ENCODE measurements around the gene UBASH3B. TPM values are rescaled to one million over a fixed set of nuclear protein-coding genes. Genes with fewer than 3 reads are reported as not detected.
A peak's percentile ranks its signal among the peaks of the same experiment; 100 is the strongest.

UBASH3B gene
- total RNA-seq, 2 donors from 2014 or later: 3.4 to 3.5 TPM

- Mint-ChIP-seq H3K27me3 (no peaks in the 10 kb centered on the region), H3K4me3 (no peak overlapping the region), H3K9me3 (peaks cover 4% of the 10 kb centered on the region), H3K27ac (no peak overlapping the region), H3K4me1 (ENCODE audit: low read depth in 2 of 2) (peaks cover 14 to 34% of the 10 kb centered on the region in 2 donors), H3K36me3 (no peaks in the 10 kb centered on the region)
- ATAC-seq: no peak
- no peak for DNase-seq (ENCODE audit: low spot score)
Measured at GRCh38 chr11:122744357-122744756, 88.8 kb downstream of the UBASH3B start.

- Mint-ChIP-seq H3K4me3 (no peak overlapping the region), H3K27ac (peak overlapping the region in 1 of 2 donors; percentile 92), H3K36me3 (no peaks in the 10 kb centered on the region), H3K9me3 (peaks cover 4% of the 10 kb centered on the region), H3K4me1 (ENCODE audit: low read depth in 2 of 2) (peaks cover 16 to 36% of the 10 kb centered on the region in 2 donors), H3K27me3 (no peaks in the 10 kb centered on the region)
- DNase-seq (ENCODE audit: low spot score) (no peak), ATAC-seq (no peak)
Measured at GRCh38 chr11:122745111-122745510, 89.6 kb downstream of the UBASH3B start.

GRCh38 chr11:122746050-122746478 is 90.5 kb downstream of the UBASH3B start:
- H3K27me3 Mint-ChIP-seq: no peaks in the 10 kb centered on the region
- peak; percentile 89 to 92 for ATAC-seq
- peak; percentile 89 for DNase-seq (ENCODE audit: low spot score)
- peaks cover 4% of the 10 kb centered on the region for H3K9me3 Mint-ChIP-seq
- H3K4me1 Mint-ChIP-seq (ENCODE audit: low read depth in 2 of 2): peaks cover 16 to 36% of the 10 kb centered on the region in 2 donors
- peak overlapping the region in 1 of 2 donors; percentile 92 for H3K27ac Mint-ChIP-seq
- H3K4me3 Mint-ChIP-seq: peak overlapping the region; percentile 80
- no peaks in the 10 kb centered on the region for H3K36me3 Mint-ChIP-seq

- peak overlapping the region in 1 of 2 donors; percentile 92 for H3K27ac Mint-ChIP-seq
- ATAC-seq (no peak), DNase-seq (ENCODE audit: low spot score) (no peak)
- H3K4me3 Mint-ChIP-seq: peak overlapping the region; percentile 80
- no peaks in the 10 kb centered on the region for H3K27me3 Mint-ChIP-seq
- peaks cover 4% of the 10 kb centered on the region for H3K9me3 Mint-ChIP-seq
- H3K36me3 Mint-ChIP-seq: no peaks in the 10 kb centered on the region
- peaks cover 21 to 41% of the 10 kb centered on the region in 2 donors for H3K4me1 Mint-ChIP-seq (ENCODE audit: low read depth in 2 of 2)
Measured at GRCh38 chr11:122746611-122747244, 91.2 kb downstream of the UBASH3B start.

GRCh38 chr11:122747351-122747781 is 91.8 kb downstream of the UBASH3B start:
- no peaks in the 10 kb centered on the region for H3K27me3 Mint-ChIP-seq
- H3K4me1 Mint-ChIP-seq (ENCODE audit: low read depth in 2 of 2): peaks cover 26 to 45% of the 10 kb centered on the region in 2 donors
- H3K4me3 Mint-ChIP-seq: peak overlapping the region; percentile 80
- peaks cover 4% of the 10 kb centered on the region for H3K9me3 Mint-ChIP-seq
- no peaks in the 10 kb centered on the region for H3K36me3 Mint-ChIP-seq
- H3K27ac Mint-ChIP-seq: peak overlapping the region in 1 of 2 donors; percentile 92
- DNase-seq (ENCODE audit: low spot score) (no peak), ATAC-seq (no peak)

GRCh38 chr11:122749005-122749687 is 93.6 kb downstream of the UBASH3B start:
- DNase-seq (ENCODE audit: low spot score) (peak; percentile 72), ATAC-seq (peak; percentile 86 to 94)
- Mint-ChIP-seq H3K4me1 (ENCODE audit: low read depth in 2 of 2) (peaks cover 29 to 51% of the 10 kb centered on the region in 2 donors), H3K4me3 (no peak overlapping the region), H3K36me3 (no peaks in the 10 kb centered on the region), H3K27me3 (no peaks in the 10 kb centered on the region), H3K9me3 (peaks cover 4% of the 10 kb centered on the region), H3K27ac (no peak overlapping the region)

GRCh38 chr11:122750049-122750448 is 94.5 kb downstream of the UBASH3B start:
- no peak overlapping the region for H3K27ac Mint-ChIP-seq
- H3K9me3 Mint-ChIP-seq: peaks cover 4% of the 10 kb centered on the region
- no peak overlapping the region for H3K4me3 Mint-ChIP-seq
- H3K36me3 Mint-ChIP-seq: no peaks in the 10 kb centered on the region
- DNase-seq (ENCODE audit: low spot score) (no peak), ATAC-seq (no peak)
- no peaks in the 10 kb centered on the region for H3K27me3 Mint-ChIP-seq
- H3K4me1 Mint-ChIP-seq (ENCODE audit: low read depth in 2 of 2): peaks cover 38 to 55% of the 10 kb centered on the region in 2 donors

GRCh38 chr11:122751292-122752070 is 96.0 kb downstream of the UBASH3B start:
- DNase-seq (ENCODE audit: low spot score) (no peak), ATAC-seq (no peak)
- H3K27me3 Mint-ChIP-seq: no peaks in the 10 kb centered on the region
- no peak overlapping the region for H3K27ac Mint-ChIP-seq
- H3K36me3 Mint-ChIP-seq: no peaks in the 10 kb centered on the region
- H3K4me1 Mint-ChIP-seq (ENCODE audit: low read depth in 2 of 2): peaks cover 46 to 49% of the 10 kb centered on the region in 2 donors
- H3K9me3 Mint-ChIP-seq: peaks cover 1% of the 10 kb centered on the region
- H3K4me3 Mint-ChIP-seq: no peak overlapping the region

GRCh38 chr11:122754028-122754427 is 98.5 kb downstream of the UBASH3B start:
- Mint-ChIP-seq H3K9me3 (no peaks in the 10 kb centered on the region), H3K36me3 (no peaks in the 10 kb centered on the region), H3K27me3 (no peaks in the 10 kb centered on the region), H3K27ac (no peak overlapping the region), H3K4me1 (ENCODE audit: low read depth in 2 of 2) (peaks cover 35 to 47% of the 10 kb centered on the region in 2 donors), H3K4me3 (no peak overlapping the region)
- ATAC-seq: no peak
- DNase-seq (ENCODE audit: low spot score): no peak

- Mint-ChIP-seq H3K4me1 (ENCODE audit: low read depth in 2 of 2) (peaks cover 31 to 43% of the 10 kb centered on the region in 2 donors), H3K36me3 (no peaks in the 10 kb centered on the region), H3K4me3 (no peak overlapping the region), H3K27me3 (no peaks in the 10 kb centered on the region), H3K9me3 (no peaks in the 10 kb centered on the region), H3K27ac (no peak overlapping the region)
- ATAC-seq: peak in 1 of 2 donors; percentile 50
- no peak for DNase-seq (ENCODE audit: low spot score)
Measured at GRCh38 chr11:122754553-122755322, 99.2 kb downstream of the UBASH3B start.

GRCh38 chr11:122755409-122755808 is 99.9 kb downstream of the UBASH3B start:
- Mint-ChIP-seq H3K9me3 (no peaks in the 10 kb centered on the region), H3K4me1 (ENCODE audit: low read depth in 2 of 2) (peaks cover 31 to 43% of the 10 kb centered on the region in 2 donors), H3K27ac (no peak overlapping the region), H3K4me3 (no peak overlapping the region), H3K36me3 (no peaks in the 10 kb centered on the region), H3K27me3 (no peaks in the 10 kb centered on the region)
- no peak for ATAC-seq
- DNase-seq (ENCODE audit: low spot score): no peak

GRCh38 chr11:122755941-122756340 is 100.4 kb downstream of the UBASH3B start:
- ATAC-seq: no peak
- peaks cover 31 to 43% of the 10 kb centered on the region in 2 donors for H3K4me1 Mint-ChIP-seq (ENCODE audit: low read depth in 2 of 2)
- peak overlapping the region; percentile 4 to 78 for H3K27ac Mint-ChIP-seq
- no peak for DNase-seq (ENCODE audit: low spot score)
- no peaks in the 10 kb centered on the region for H3K9me3 Mint-ChIP-seq
- H3K4me3 Mint-ChIP-seq: no peak overlapping the region
- H3K27me3 Mint-ChIP-seq: no peaks in the 10 kb centered on the region
- no peaks in the 10 kb centered on the region for H3K36me3 Mint-ChIP-seq

GRCh38 chr11:122756417-122756816 is 100.9 kb downstream of the UBASH3B start:
- Mint-ChIP-seq H3K27ac (peak overlapping the region; percentile 4 to 78), H3K27me3 (no peaks in the 10 kb centered on the region), H3K4me3 (no peak overlapping the region), H3K36me3 (no peaks in the 10 kb centered on the region), H3K4me1 (ENCODE audit: low read depth in 2 of 2) (peaks cover 29 to 40% of the 10 kb centered on the region in 2 donors), H3K9me3 (no peaks in the 10 kb centered on the region)
- ATAC-seq (peak; percentile 84 to 86), DNase-seq (ENCODE audit: low spot score) (peak; percentile 66)

Measured in natural killer cell treated with Interleukin-12 subunit alpha and Interleukin-12 subunit beta and Interleukin-15 and Interleukin-18, amount 100 ng/mL, for 72 hours (primary cell).